Right cardiac atrium (tissue), 5 donors: ENCODE measurements around the gene CST11. TPM values are rescaled to one million over a fixed set of nuclear protein-coding genes. Genes with fewer than 3 reads are reported as not detected.
A peak's percentile ranks its signal among the peaks of the same experiment; 100 is the strongest.

Source experiments
- ATAC-seq, 2 donors: fragments of 200-7000 bp; cut with Tn5 transposase; one replicate each; pipeline versions ENCODE4 v1.8.0 to v1.9.1; 2020; ENCODE audit warnings: moderate library complexity in 2 of 2, mild to moderate bottlenecking in 1 of 2
- DNase-seq, 3 donors: peaks; one replicate each; pipeline ENCODE4 v3.0.0-alpha.2; 2020
- H3K27ac ChIP-seq: one replicate; pipeline ENCODE4 v1.5.1; 2013; ENCODE audit warnings: mild to moderate bottlenecking, low read length, control low read depth, moderate library complexity
- H3K27me3 ChIP-seq: one replicate; pipeline ENCODE4 v1.6.1; 2013; ENCODE audit not compliant: control insufficient read depth, insufficient read depth
- H3K4me1 ChIP-seq: one replicate; pipeline ENCODE4 v1.6.1; 2013; ENCODE audit warnings: low read length; ENCODE audit not compliant: control insufficient read depth, insufficient read depth
- H3K4me3 ChIP-seq: one replicate; pipeline ENCODE4 v1.5.1; 2013; ENCODE audit warnings: low read length, control low read depth
- H3K9me3 ChIP-seq: one replicate; pipeline ENCODE4 v1.6.1; 2013; ENCODE audit warnings: low read length; ENCODE audit not compliant: control insufficient read depth
- WGBS: extraction: QIAGEN DNeasy Blood & Tissue Kit; methylation state at CpG from one replicate; pipeline ENCODE4 v1.1.7; 2013; 5-methylcytosine and 5-hydroxymethylcytosine counted together
- intact Hi-C, 4 donors: fragments of 100-400 bp; cut with DNase I; formaldehyde crosslinking; loops; one replicate each; pipeline versions ENCODE4 v1.11.0 to v1.14.0; 2022 to 2023
- polyA plus RNA-seq: library from polyadenylated mRNA; stranded (reverse); fragments of 200-250 nt; gene quantifications from one replicate; pipeline ENCODE4 v1.2.3, GENCODE V29; 2013
- total RNA-seq, 4 donors: library from RNA; stranded (reverse); fragmentation: NEBNext Ultra II Directional; extraction: Animal tissue kit (Norgen Biotek cat#: 25700); gene quantifications; one replicate each; pipeline ENCODE4 v1.2.1, GENCODE V29; 2021
- donor health status: healthy with polysubstance abuse.
- donor health status: DM: no; HTN: yes; CAD: no.
- donor health status: DM: no; HTN: no; CAD: no.
- donor health status: DM: no; HTN: yes; CAD: no; lungs with severe emphysema.
- donor health status: DM: yes; HTN: yes; CAD: no.

The CST11 gene
- total and polyA plus RNA-seq, 5 donors = not detected

DNA sequence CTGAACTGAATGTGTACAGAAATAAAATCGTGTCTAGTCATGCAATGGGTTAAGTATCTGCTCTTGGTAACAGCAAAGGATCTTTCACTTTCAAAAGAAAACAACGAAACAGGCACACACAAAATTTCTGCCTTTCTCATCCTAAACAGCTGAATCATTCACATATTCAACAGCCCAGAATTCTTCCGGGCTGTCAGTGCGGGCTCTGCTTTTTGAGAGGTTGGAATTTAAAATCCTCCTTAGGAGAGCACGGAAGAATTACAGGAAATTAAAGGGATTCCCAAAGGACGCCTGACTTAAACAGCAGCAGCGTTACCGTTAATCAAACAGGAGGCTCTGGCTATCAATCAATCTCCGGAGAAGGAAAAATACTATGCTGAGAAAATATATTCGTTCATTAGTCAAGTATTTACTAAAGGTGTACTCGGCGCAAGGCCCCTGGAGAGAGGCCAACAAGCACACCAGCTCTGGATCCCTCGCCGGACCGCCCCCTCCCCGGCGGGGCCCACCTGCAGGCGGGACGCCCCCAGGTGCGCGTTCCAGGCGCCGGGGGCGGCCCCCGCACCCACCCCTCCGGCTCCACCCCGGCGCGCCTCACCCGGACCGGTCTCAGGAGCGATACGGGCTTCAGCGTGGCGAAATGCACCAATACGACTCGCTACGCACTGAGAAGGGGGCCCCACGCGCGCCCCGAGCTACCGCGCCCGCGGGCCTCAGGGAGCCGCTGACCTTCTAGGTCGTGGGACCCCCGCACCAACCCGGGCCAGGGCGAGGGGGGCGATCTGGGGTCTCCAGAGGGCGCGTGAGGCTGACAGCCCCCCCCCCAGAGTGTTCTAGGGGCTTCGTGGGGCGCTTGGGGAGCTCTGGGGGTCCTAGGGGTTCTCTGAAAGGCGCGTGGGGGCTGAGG is 32.4 kb downstream of the CST11 start:
- peak overlapping the region; percentile 58 for H3K27ac ChIP-seq
- no peaks in the 10 kb centered on the region for H3K9me3 ChIP-seq
- DNase-seq (peak; percentile 39 to 78 (median 78)), ATAC-seq (peak; percentile 59 to 63)
- H3K27me3 ChIP-seq = no peaks in the 10 kb centered on the region
- H3K4me1 ChIP-seq = no peaks in the 10 kb centered on the region
- H3K4me3 ChIP-seq = peak overlapping the region; percentile 87
- WGBS = under 1% methylated on average over 58 of the region's 58 CpGs
- intact Hi-C loops = no loop called here

DNA sequence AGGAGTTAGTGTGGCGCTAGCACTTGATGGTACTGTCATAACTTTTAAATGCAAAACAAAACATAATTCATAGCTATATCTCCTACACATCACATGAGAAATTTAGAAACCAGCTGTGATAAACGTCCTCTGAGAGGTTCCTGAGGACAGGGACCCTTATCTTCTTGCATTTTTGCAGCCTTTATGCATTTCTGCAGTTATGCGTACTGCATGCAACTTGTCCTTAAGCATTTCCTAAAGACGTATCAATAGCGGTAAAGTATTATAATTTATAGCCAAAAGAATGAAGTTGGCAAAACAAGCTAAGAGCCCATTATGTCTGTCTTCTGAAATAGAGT is 33.0 kb downstream of the CST11 start:
- DNase-seq (no peak), ATAC-seq (no peak)
- no peaks in the 10 kb centered on the region for H3K9me3 ChIP-seq
- H3K4me1 ChIP-seq = no peaks in the 10 kb centered on the region
- intact Hi-C loops = no loop called here
- H3K27me3 ChIP-seq = no peaks in the 10 kb centered on the region
- 23% methylated on average over 5 of the region's 5 CpGs for WGBS
- no peak overlapping the region for H3K27ac ChIP-seq
- H3K4me3 ChIP-seq = peak overlapping the region; percentile 87

DNA sequence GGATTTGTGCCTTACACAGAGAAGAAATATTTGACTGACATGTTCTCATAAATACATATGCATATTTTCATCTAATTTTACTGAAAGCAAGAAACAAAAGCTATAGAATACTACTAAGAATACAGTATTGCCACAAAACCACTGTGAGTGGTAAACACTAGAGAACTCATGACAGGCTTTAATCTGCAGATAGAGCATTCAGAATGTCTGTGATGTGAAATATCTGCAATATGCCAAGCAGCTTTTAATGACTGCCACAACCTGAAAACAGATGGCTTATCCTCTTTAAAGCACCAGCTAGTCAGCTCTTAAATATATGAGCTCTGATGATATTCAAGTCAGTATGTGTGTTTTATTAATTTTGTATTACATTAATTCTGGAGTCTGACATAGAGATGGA is 34.8 kb downstream of the CST11 start:
- intact Hi-C loops = no loop called here
- Histone ChIP-seq H3K9me3 (no peaks in the 10 kb centered on the region), H3K4me1 (peaks cover under 1% of the 10 kb centered on the region), H3K27ac (no peak overlapping the region), H3K27me3 (no peaks in the 10 kb centered on the region), H3K4me3 (no peak overlapping the region)
- no peak for ATAC-seq
- no peak for DNase-seq

DNA sequence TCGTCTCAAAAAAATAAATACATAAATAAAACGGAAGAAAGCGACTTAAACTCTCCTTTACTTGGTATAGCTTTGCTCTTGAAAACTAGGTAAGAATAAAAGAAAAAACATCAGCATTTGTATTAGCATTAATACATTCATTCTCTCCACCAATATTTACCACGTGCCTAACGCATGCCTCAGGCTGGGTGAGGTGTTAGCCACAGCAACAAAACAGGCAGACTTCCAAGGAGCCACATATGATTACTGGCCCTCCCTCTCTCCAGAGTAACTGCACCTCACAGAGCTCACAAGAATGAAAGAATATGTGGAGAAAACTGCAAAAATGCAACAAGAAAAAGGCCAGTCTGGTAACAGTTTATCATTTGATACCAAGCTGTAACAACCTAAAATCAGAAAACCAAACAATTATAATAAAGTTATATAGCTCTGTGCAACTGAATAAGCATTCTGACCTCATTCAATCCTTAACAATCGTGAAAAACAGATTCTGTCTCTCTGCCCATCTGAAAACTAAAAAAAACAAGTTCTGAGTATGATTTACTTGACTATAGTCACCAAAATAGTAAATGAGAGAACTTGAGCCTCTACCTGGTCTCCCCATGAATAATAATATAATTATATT is 36.6 kb downstream of the CST11 start:
- H3K27me3 ChIP-seq = no peaks in the 10 kb centered on the region
- 69% methylated on average over 6 of the region's 6 CpGs for whole genome bisulfite sequencing
- H3K27ac ChIP-seq = peak overlapping the region; percentile 32
- H3K4me3 ChIP-seq = no peak overlapping the region
- no peak for DNase-seq
- no peaks in the 10 kb centered on the region for H3K9me3 ChIP-seq
- intact Hi-C loops = no loop called here
- ATAC-seq = no peak
- peaks cover 2% of the 10 kb centered on the region for H3K4me1 ChIP-seq

DNA sequence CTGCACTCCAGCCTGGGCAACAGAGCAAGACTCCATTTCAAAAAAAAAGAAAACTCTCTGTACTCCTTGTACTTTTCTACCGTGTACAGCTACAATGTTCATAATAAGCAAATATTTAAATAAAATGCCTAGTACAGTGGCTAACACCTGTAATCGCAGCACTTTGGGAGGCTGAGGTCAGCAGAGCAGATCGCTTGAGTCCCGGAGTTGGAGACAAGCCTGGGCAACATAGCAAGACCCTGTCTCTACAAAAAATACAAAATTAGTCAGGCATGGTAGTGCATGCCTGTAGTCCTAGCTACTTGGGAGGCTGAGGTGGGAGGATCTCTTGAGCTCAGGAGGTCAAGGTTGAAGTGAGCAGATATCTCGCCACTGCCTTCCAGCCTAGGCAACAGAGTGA is 37.1 kb downstream of the CST11 start:
- Histone ChIP-seq H3K4me1 (peaks cover 2% of the 10 kb centered on the region), H3K4me3 (no peak overlapping the region), H3K27me3 (no peaks in the 10 kb centered on the region), H3K9me3 (no peaks in the 10 kb centered on the region), H3K27ac (peak overlapping the region; percentile 27)
- WGBS = 96% methylated on average over 5 of the region's 5 CpGs
- ATAC-seq (no peak), DNase-seq (no peak)
- intact Hi-C loops = no loop called here

DNA sequence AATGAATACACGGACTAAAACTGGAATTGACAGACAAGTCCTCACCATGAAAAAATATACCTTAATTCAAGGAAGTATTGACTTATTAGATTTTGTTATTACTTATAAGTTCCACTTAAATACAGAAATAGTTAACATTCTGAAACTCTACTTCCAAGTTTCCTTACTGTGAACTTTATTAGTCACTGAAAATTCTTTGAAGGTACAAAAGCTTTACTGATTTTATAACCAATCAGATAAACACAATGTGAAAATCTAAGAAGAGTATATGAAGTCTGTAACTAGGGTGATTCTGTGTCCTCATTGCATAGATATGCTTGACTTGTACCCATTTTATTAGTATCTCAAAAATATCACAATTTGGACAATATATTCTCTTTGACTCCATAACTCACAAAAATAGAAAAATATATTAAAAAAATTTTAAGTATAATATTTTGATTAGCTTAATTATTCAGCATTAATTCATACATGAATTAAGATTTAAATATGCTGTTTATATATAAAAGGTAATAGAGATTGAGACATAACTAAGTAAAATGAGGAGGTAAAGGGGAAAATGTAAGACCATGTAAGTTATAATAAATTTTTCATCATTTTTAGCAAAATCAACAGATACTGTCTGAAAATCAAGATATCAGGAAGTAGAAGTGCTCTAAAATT is 38.0 kb downstream of the CST11 start:
- Histone ChIP-seq H3K27ac (no peak overlapping the region), H3K27me3 (no peaks in the 10 kb centered on the region), H3K9me3 (no peaks in the 10 kb centered on the region), H3K4me3 (no peak overlapping the region), H3K4me1 (peaks cover 4% of the 10 kb centered on the region)
- 68% methylated on average over 1 of the region's 1 CpG for WGBS
- ATAC-seq (no peak), DNase-seq (no peak)
- intact Hi-C loops = no loop called here

DNA sequence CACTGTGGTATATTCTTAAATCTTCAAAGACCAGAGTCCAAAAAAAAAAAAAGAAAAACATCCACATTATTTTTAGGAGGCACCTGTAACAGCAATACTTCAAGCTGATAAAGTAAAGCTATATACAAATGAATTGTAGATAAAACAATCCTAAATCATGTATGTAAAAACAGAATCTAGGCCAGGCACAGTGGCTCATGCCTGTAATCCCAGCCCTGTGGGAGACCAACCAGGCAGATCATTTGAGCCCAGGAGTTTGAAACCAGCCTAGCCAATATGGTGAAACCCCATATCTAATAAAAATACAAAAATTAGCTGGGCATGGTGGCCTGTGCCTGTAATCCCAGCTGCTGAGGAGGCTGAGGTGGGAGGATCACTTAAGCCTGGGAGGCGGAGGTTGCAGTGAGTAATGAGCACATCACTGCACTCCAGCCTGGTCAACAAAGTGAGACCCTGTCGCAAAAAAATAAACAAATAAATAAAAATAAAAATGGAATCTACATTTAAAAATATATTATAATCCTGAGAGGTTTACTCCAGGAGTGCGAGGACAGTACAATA is 38.7 kb downstream of the CST11 start:
- Histone ChIP-seq H3K27me3 (no peaks in the 10 kb centered on the region), H3K9me3 (no peaks in the 10 kb centered on the region), H3K4me1 (peaks cover 5% of the 10 kb centered on the region), H3K4me3 (no peak overlapping the region), H3K27ac (no peak overlapping the region)
- no peak for DNase-seq
- 97% methylated on average over 3 of the region's 3 CpGs for WGBS
- ATAC-seq = no peak
- intact Hi-C loops = no loop called here

DNA sequence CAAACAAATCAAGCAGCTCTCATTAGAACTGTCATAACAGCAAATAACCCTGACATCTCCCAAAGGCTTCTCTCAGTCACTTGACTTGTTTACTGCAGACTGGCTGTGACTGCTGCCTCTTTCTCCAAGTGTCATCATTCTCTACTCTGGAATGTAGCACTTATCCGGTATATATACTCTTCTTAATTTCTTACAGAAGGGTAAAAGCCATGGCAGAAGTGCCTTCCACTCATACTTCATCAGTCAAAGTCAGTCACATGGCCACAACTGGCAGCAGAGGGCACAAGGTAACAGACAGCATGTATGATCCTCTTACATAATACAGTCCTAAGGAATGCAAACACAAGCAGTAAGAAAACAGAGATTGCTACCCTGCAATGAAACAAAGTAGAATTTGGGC is 40.6 kb downstream of the CST11 start:
- no peak overlapping the region for H3K27ac ChIP-seq
- intact Hi-C loops = no loop called here
- no peak for DNase-seq
- no peak overlapping the region for H3K4me3 ChIP-seq
- ATAC-seq = peak; percentile 49 to 72
- 49% methylated on average over 1 of the region's 1 CpG for WGBS
- peaks cover 7% of the 10 kb centered on the region for H3K4me1 ChIP-seq
- no peaks in the 10 kb centered on the region for H3K9me3 ChIP-seq
- no peaks in the 10 kb centered on the region for H3K27me3 ChIP-seq

DNA sequence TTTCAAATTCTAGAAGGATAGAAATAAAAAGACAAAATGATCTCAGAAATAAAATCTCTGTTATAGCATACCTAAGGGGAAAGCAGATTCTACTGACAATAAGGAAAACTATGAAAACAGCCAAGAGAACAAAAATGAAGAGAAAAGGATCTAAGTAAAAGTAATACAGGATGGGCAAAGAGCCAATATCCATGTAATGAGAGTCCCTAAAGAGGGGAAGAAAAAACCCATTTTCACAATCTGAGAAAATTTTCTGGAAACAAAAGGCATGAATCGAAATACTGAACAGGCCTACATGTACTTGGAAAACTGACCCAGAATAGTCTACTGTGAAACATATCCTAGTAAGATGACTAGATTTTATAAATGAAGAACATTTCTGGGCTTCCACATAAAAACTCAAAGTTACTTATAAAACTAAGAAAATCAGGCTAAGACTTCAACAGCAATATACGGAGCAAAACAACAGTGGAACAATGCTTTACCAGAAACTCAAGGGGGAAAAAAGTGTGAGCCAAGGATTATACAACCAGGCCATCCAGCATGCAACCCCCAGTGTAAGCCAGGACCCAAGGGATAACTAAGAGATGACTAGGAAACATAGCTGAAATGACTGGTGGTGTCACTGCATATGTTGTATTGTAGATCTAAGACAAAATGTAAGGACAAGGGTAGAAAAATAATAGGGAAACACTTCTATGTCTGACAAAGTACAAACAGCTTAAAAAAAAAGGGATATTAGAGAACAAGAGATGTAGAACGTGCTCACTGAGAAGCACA is 41.6 kb downstream of the CST11 start:
- DNase-seq = no peak
- Histone ChIP-seq H3K4me1 (peaks cover 7% of the 10 kb centered on the region), H3K27ac (no peak overlapping the region), H3K9me3 (no peaks in the 10 kb centered on the region), H3K4me3 (no peak overlapping the region), H3K27me3 (no peaks in the 10 kb centered on the region)
- WGBS = 69% methylated on average over 3 of the region's 3 CpGs
- intact Hi-C loops = no loop called here
- ATAC-seq = no peak

DNA sequence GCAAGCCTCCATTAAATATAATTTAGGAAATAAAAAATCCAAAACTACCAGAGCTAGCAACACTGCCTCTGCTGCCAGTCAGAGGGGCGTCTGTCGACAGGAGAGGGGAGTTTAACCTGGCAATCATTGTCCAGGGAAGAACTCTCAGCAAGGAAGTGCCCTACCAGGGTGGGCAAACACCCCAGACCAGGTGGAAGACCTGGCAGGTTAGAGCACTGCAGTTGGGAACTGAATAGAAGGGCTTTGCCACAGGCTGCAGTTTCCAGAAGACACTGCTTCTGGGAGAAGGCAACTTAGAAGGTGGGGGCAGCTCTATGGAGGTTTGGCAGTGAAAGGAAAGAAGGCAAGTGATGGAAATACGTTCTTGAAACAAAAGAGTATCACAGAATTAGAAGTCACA is 42.9 kb downstream of the CST11 start:
- H3K27ac ChIP-seq = no peak overlapping the region
- ATAC-seq (no peak), DNase-seq (no peak)
- H3K9me3 ChIP-seq = no peaks in the 10 kb centered on the region
- no peaks in the 10 kb centered on the region for H3K27me3 ChIP-seq
- peaks cover 7% of the 10 kb centered on the region for H3K4me1 ChIP-seq
- intact Hi-C loops = no loop called here
- no peak overlapping the region for H3K4me3 ChIP-seq
- 79% methylated on average over 3 of the region's 3 CpGs for WGBS
